OCI-LY1 (cell line): ENCODE results near the gene TPCN2.

Experiments
- H2AFZ ChIP-seq: fragments of 200-600 bp; sonication (generic), shearing (Covaris generic); 2 replicates; pipeline ENCODE4 v1.6.0; 2014; ENCODE audit warnings: antibody characterized with exemption, mild to moderate bottlenecking, low read length
- H3F3A ChIP-seq: fragments of 200-600 bp; sonication (generic), shearing (Covaris generic); 2 replicates; pipeline ENCODE4 v1.6.0; 2014; ENCODE audit warnings: mild to moderate bottlenecking, antibody characterized with exemption, low read length, moderate library complexity; ENCODE audit not compliant: insufficient read depth
- H3K27ac ChIP-seq: fragments of 200-600 bp; sonication (generic); 2 replicates; pipeline ENCODE4 v1.5.1; 2014; ENCODE audit warnings: low read length, mixed run types, mild to moderate bottlenecking, low read depth; ENCODE audit not compliant: poor library complexity, severe bottlenecking
- H3K27me3 ChIP-seq: fragments of 200-600 bp; sonication (generic); 2 replicates; pipeline ENCODE4 v1.6.0; 2014; ENCODE audit warnings: antibody characterized with exemption, mild to moderate bottlenecking, low read length, moderate library complexity; ENCODE audit not compliant: insufficient read depth
- H3K36me3 ChIP-seq: fragments of 200-600 bp; sonication (generic); 2 replicates; pipeline ENCODE4 v1.6.1; 2014; ENCODE audit warnings: mild to moderate bottlenecking, antibody characterized with exemption, low read length, moderate library complexity, mixed read lengths; ENCODE audit not compliant: insufficient read depth
- H3K4me1 ChIP-seq: fragments of 200-600 bp; sonication (generic); 2 replicates; pipeline ENCODE4 v1.5.1; 2014; ENCODE audit warnings: mild to moderate bottlenecking, low read length, moderate library complexity; ENCODE audit not compliant: insufficient read depth, severe bottlenecking
- H3K4me2 ChIP-seq: fragments of 200-600 bp; sonication (generic), shearing (Covaris generic); 2 replicates; pipeline ENCODE4 v1.6.1; 2014; ENCODE audit warnings: low read length
- H3K4me3 ChIP-seq: fragments of 200-600 bp; sonication (generic); 2 replicates; pipeline ENCODE4 v1.5.1; 2014; ENCODE audit warnings: low read length, low read depth, mild to moderate bottlenecking, mixed read lengths; ENCODE audit not compliant: poor library complexity, severe bottlenecking
- H3K79me2 ChIP-seq: fragments of 200-600 bp; shearing (Covaris generic); 2 replicates; pipeline ENCODE4 v1.6.1; 2016; ENCODE audit warnings: mixed run types, low read length, mixed read lengths; ENCODE audit not compliant: insufficient read depth
- H3K9ac ChIP-seq: fragments of 200-600 bp; sonication (generic), shearing (Covaris generic); 2 replicates; pipeline ENCODE4 v1.6.1; 2014; ENCODE audit warnings: mild to moderate bottlenecking, low read length, mixed read lengths
- H3K9me2 ChIP-seq: fragments of 200-600 bp; sonication (generic), shearing (Covaris generic); 2 replicates; pipeline ENCODE4 v1.6.1; 2014; ENCODE audit warnings: low read depth, mild to moderate bottlenecking, low read length, mixed read lengths
- H3K9me3 ChIP-seq: fragments of 200-600 bp; shearing (Covaris generic); 2 replicates; pipeline ENCODE4 v1.6.1; 2014; ENCODE audit warnings: low read length, mixed read lengths
- H4K20me1 ChIP-seq: fragments of 200-600 bp; sonication (generic), shearing (Covaris generic); 2 replicates; pipeline ENCODE4 v1.6.0; 2016; ENCODE audit warnings: mild to moderate bottlenecking, low read length; ENCODE audit not compliant: insufficient read depth
- CTCF ChIP-seq: fragments of 200-600 bp; sonication (generic), shearing (Covaris generic); IDR thresholded peaks from 2 replicates; pipeline ENCODE4 v1.5.1; 2017; ENCODE audit warnings: mild to moderate bottlenecking, antibody characterized with exemption, low read length, moderate library complexity, mixed read lengths
- EZH2 ChIP-seq: fragments of 200-600 bp; sonication (generic), shearing (Covaris generic); IDR thresholded peaks from 2 replicates; pipeline ENCODE4 v1.8.0; 2017; ENCODE audit warnings: borderline replicate concordance, mixed run types, mild to moderate bottlenecking, antibody characterized with exemption, low read length, moderate library complexity, mixed read lengths

TPCN2 gene

DNA sequence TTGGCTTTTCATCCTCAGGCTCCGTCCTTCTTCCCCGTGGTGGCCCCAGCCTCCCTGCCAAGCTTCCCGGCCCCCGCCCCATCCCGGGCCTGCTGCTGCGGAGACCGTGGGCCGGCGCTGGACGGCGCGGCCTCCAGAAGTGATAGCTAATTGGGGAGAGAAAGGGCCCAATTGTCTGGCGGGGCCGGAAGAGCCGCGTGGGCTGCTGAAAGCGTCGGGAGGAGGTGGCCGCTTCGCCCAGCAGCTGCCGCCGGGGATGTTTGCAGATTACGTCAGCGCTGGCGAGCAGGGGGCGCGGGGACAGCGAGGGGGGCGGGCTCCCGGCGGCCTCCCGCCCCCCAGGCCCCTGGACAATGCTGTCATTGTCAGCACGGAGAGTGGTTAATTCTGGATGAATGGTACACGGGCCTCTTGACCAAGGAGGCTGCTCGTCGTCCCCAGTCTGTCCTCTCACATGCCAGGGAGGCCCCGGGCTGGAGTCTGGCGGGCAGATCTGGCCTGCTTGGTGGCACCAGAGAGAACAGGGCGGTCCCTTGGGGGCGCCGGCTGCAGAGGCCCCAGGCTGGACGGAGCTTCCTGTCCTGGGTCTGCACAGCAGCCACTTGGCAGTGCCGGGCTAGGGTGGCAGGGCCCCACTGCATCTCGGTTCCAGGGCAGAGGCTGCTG is 108.6 kb downstream of the TPCN2 start:
- no peak overlapping the region for H3K4me2 ChIP-seq
- no peaks in the 10 kb centered on the region for H3K9me3 ChIP-seq
- no peaks in the 10 kb centered on the region for H3F3A ChIP-seq
- H3K36me3 ChIP-seq, result no peaks in the 10 kb centered on the region
- H3K4me1 ChIP-seq, result no peaks in the 10 kb centered on the region
- no peak overlapping the region for H3K9ac ChIP-seq
- no peak overlapping the region for H3K27ac ChIP-seq
- no peaks in the 10 kb centered on the region for H4K20me1 ChIP-seq
- H3K4me3 ChIP-seq, result no peak overlapping the region
- H2AFZ ChIP-seq, result no peak overlapping the region
- H3K79me2 ChIP-seq, result no peaks in the 10 kb centered on the region
- TF ChIP-seq EZH2, result no peak
- TF ChIP-seq CTCF, result no peak
- H3K27me3 ChIP-seq, result no peaks in the 10 kb centered on the region
- no peaks in the 10 kb centered on the region for H3K9me2 ChIP-seq

GRCh38 chr11:69157822-69158231 is 109.1 kb downstream of the TPCN2 start:
- Histone ChIP-seq H3K4me2 (no peak overlapping the region), H3K79me2 (no peaks in the 10 kb centered on the region), H2AFZ (no peak overlapping the region), H3K9me2 (no peaks in the 10 kb centered on the region), H4K20me1 (no peaks in the 10 kb centered on the region), H3K4me1 (no peaks in the 10 kb centered on the region), H3K9me3 (no peaks in the 10 kb centered on the region), H3K36me3 (no peaks in the 10 kb centered on the region), H3K4me3 (no peak overlapping the region), H3F3A (no peaks in the 10 kb centered on the region), H3K27me3 (no peaks in the 10 kb centered on the region; the same call in 1 of the 2 replicates), H3K27ac (no peak overlapping the region), H3K9ac (no peak overlapping the region)
- TF ChIP-seq EZH2 (no peak), CTCF (no peak)

DNA sequence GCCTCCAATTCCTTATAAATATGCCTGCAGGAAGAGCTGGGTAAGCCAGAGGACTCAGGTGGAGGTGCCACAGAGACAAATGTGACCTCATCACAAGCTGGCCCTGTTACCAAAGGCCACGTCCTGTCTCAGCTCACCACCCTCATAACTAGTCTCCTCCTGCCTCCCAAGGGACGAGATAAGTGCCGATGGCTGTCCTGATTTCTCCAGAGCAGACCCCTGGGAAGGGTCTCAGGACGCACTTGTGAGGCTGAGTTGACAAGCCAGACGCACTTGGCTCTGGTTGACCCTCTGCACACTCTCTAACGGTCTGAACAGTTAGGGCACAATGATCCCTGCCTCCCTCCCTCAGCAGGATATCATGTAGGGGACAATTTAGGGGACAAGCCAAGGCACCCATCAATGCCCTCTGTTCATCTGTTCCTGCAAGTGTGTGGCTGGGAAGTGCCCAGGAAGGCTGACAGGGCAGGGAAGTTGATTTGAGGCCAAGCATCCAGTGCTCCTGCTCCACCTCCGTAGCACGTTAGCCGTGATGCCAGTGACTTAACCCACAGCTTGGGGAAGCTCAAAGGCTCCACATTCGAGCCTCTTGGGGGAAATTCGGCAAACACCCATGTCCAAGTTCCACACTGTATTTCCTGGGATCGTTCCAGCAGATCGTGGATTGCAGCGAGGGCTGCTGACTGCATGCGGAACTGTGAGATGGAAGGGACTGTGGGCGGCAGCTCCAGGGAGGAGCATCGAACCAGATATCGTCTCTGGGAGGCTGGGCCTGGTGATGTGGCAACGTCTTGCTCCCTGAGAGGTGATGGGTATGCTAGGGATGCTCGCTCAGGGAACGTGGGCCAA is 109.8 kb downstream of the TPCN2 start:
- no peak overlapping the region for H3K27ac ChIP-seq
- no peak overlapping the region for H2AFZ ChIP-seq
- no peak overlapping the region for H3K4me2 ChIP-seq
- H3K9me2 ChIP-seq, result no peaks in the 10 kb centered on the region
- no peaks in the 10 kb centered on the region for H3K79me2 ChIP-seq
- H3K4me3 ChIP-seq, result no peak overlapping the region
- H3K9ac ChIP-seq, result no peak overlapping the region
- H3K36me3 ChIP-seq, result no peaks in the 10 kb centered on the region
- TF ChIP-seq EZH2 (no peak), CTCF (no peak)
- no peaks in the 10 kb centered on the region for H3K9me3 ChIP-seq
- no peaks in the 10 kb centered on the region for H4K20me1 ChIP-seq
- H3K27me3 ChIP-seq, result no peaks in the 10 kb centered on the region; the same call in 1 of the 2 replicates
- no peaks in the 10 kb centered on the region for H3F3A ChIP-seq
- H3K4me1 ChIP-seq, result no peaks in the 10 kb centered on the region
